ENCODE measurements around the gene TPSD1.
A peak's percentile ranks its signal among the peaks of the same experiment; 100 is the strongest.
"Not testable (repeated sequence)": the region's sequence is repeated elsewhere in the genome, so short reads cannot be mapped to it uniquely, and the experiment has no call there.

Gene TPSD1

GRCh38 chr16:1255276-1256122 is at the start of gene TPSD1:
TPSD1 (plus strand) TSS chr16:1256069; CDS start chr16:1256281, 212 bp downstream.
- DNase-seq (ENCODE audit: low spot score) = not testable (repeated sequence)

GRCh38 chr16:1206326-1206725 is 49.5 kb upstream of the TPSD1 start:
- DNase-seq (ENCODE audit: low spot score) = no peak

GRCh38 chr16:1206786-1207185 is 49.1 kb upstream of the TPSD1 start:
- no peak for DNase-seq (ENCODE audit: low spot score)

- DNase-seq (ENCODE audit: low spot score) = no peak
Measured at GRCh38 chr16:1208239-1208830, 47.5 kb upstream of the TPSD1 start.

- no peak for DNase-seq (ENCODE audit: low spot score)
Measured at GRCh38 chr16:1209081-1209480, 46.8 kb upstream of the TPSD1 start.

GRCh38 chr16:1210461-1210860 is 45.4 kb upstream of the TPSD1 start:
- DNase-seq (ENCODE audit: low spot score) = no peak

- DNase-seq (ENCODE audit: low spot score) = peak; percentile 15
Measured at GRCh38 chr16:1211451-1212268, 44.2 kb upstream of the TPSD1 start.

- DNase-seq (ENCODE audit: low spot score) = no peak
Measured at GRCh38 chr16:1212616-1213194, 43.2 kb upstream of the TPSD1 start.

- DNase-seq (ENCODE audit: low spot score) = no peak
Measured at GRCh38 chr16:1213231-1213630, 42.6 kb upstream of the TPSD1 start.

GRCh38 chr16:1213796-1214372 is 42.0 kb upstream of the TPSD1 start:
- DNase-seq (ENCODE audit: low spot score) = no peak

- no peak for DNase-seq (ENCODE audit: low spot score)
Measured at GRCh38 chr16:1214719-1215118, 41.1 kb upstream of the TPSD1 start.

- no peak for DNase-seq (ENCODE audit: low spot score)
Measured at GRCh38 chr16:1215574-1216295, 40.1 kb upstream of the TPSD1 start.

- DNase-seq (ENCODE audit: low spot score) = no peak
Measured at GRCh38 chr16:1216296-1216619, 39.6 kb upstream of the TPSD1 start.

GRCh38 chr16:1216681-1217400 is 39.0 kb upstream of the TPSD1 start:
- no peak for DNase-seq (ENCODE audit: low spot score)

- DNase-seq (ENCODE audit: low spot score) = no peak
Measured at GRCh38 chr16:1217526-1217925, 38.3 kb upstream of the TPSD1 start.

- no peak for DNase-seq (ENCODE audit: low spot score)
Measured at GRCh38 chr16:1218061-1218929, 37.6 kb upstream of the TPSD1 start.

- DNase-seq (ENCODE audit: low spot score) = no peak
Measured at GRCh38 chr16:1218930-1219611, 36.8 kb upstream of the TPSD1 start.

GRCh38 chr16:1220098-1220728 is 35.7 kb upstream of the TPSD1 start:
- no peak for DNase-seq (ENCODE audit: low spot score)

Measured in Ammon's horn (tissue), 1 donor.